ENCODE measurements around the gene LCE3D. TPM values are rescaled to one million over a fixed set of nuclear protein-coding genes. Genes with fewer than 3 reads are reported as not detected.

LCE3D gene
- total and polyA plus RNA-seq, 9 of the 15 experiments (the other 6 are each of a cell fraction or from before 2014, with no cell fraction given) = not detected

DNA sequence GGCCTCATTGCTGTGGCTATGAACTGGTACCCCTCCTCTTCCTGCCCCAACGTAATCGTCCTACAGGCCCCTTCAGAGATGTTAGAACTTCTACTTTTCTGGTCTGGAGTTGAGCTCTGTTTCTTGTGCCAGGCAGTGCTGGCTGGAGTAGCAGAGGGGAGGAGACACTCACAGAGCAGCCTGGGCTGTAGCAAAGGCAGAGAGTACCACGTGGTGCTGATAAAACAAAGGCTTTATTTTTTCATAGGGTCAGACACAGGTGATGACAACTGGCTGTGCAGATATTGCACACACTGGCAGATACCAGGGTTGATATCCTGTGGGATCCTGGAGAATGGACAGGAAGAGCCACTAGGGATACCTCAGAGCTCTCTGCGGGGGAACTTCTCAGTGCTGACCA lies 42.8 kb downstream of the LCE3D start:
- in situ Hi-C loops (cut with MboI) = no loop called here
- 0% methylated on average over 4 of the region's 4 CpGs for WGBS (ENCODE audit: insufficient coverage, low coverage, missing lambda C conversion rate)

More for the DNA sequence above, 42.8 kb downstream of the LCE3D start:
- no peaks in the 10 kb centered on the region for H3K4me1 ChIP-seq (replicated peaks in 1 of 2; ENCODE audit: control insufficient read depth in 2 of 2, insufficient read depth in 2 of 2, low read length in 2 of 2)
- no peak for TF ChIP-seq TOE1 (IDR thresholded peaks at IDR 0.05; ENCODE audit: borderline replicate concordance)
- no peak for TF ChIP-seq TOE1 (CRISPR knock-in tag; IDR thresholded peaks at IDR 0.05; ENCODE audit: borderline replicate concordance, low read depth)
- no peak for TF ChIP-seq POLR2A (conservative IDR thresholded peaks at IDR 0.05)
- no peak for TF ChIP-seq TARDBP (IDR thresholded peaks at IDR 0.05)
- no peak for TF ChIP-seq POLR2B (IDR thresholded peaks at IDR 0.05; ENCODE audit: low read depth, partially characterized antibody)
- no peak for TF ChIP-seq RB1 (IDR thresholded peaks at IDR 0.05; ENCODE audit: low read depth)
- TF ChIP-seq SP1 (CRISPR knock-in tag; IDR thresholded peaks at IDR 0.05) = no peak
- TF ChIP-seq, protein P1, sequence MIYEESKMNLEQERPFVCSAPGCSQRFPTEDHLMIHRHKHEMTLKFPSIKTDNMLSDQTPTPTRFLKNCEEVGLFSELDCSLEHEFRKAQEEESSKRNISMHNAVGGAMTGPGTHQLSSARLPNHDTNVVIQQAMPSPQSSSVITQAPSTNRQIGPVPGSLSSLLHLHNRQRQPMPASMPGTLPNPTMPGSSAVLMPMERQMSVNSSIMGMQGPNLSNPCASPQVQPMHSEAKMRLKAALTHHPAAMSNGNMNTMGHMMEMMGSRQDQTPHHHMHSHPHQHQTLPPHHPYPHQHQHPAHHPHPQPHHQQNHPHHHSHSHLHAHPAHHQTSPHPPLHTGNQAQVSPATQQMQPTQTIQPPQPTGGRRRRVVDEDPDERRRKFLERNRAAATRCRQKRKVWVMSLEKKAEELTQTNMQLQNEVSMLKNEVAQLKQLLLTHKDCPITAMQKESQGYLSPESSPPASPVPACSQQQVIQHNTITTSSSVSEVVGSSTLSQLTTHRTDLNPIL (CRISPR knock-in tag; IDR thresholded peaks at IDR 0.05) = no peak
- no peak for TF ChIP-seq RFX5 (IDR thresholded peaks at IDR 0.05; ENCODE audit: low read depth, low read length)
- TF ChIP-seq, protein P2, sequence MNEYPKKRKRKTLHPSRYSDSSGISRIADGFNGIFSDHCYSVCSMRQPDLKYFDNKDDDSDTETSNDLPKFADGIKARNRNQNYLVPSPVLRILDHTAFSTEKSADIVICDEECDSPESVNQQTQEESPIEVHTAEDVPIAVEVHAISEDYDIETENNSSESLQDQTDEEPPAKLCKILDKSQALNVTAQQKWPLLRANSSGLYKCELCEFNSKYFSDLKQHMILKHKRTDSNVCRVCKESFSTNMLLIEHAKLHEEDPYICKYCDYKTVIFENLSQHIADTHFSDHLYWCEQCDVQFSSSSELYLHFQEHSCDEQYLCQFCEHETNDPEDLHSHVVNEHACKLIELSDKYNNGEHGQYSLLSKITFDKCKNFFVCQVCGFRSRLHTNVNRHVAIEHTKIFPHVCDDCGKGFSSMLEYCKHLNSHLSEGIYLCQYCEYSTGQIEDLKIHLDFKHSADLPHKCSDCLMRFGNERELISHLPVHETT (CRISPR knock-in tag; conservative IDR thresholded peaks at IDR 0.05 in 1 of 2, IDR thresholded peaks at IDR 0.05 in 1 of 2) = no peak
- TF ChIP-seq ZNF324 (CRISPR knock-in tag; IDR thresholded peaks at IDR 0.05) = no peak
- TF ChIP-seq, protein P3, sequence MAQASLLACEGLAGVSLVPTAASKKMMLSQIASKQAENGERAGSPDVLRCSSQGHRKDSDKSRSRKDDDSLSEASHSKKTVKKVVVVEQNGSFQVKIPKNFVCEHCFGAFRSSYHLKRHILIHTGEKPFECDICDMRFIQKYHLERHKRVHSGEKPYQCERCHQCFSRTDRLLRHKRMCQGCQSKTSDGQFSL (CRISPR knock-in tag; IDR thresholded peaks at IDR 0.05) = no peak
- TF ChIP-seq, protein P3 (tag; IDR thresholded peaks at IDR 0.05) = no peak
- TF ChIP-seq PTRF (tag; IDR thresholded peaks at IDR 0.05) = no peak
- TF ChIP-seq NR2C1 (IDR thresholded peaks at IDR 0.05) = no peak
- no peak for TF ChIP-seq NR2C1 (tag; IDR thresholded peaks at IDR 0.05)
- no peak for TF ChIP-seq FOXA3 (CRISPR knock-in tag; conservative IDR thresholded peaks at IDR 0.05 in 1 of 2, IDR thresholded peaks at IDR 0.05 in 1 of 2)
- TF ChIP-seq TAF7 (tag; IDR thresholded peaks at IDR 0.05) = no peak
- TF ChIP-seq ZKSCAN1 (IDR thresholded peaks at IDR 0.05; ENCODE audit: low read depth, low read length) = no peak
- H3K36me3 ChIP-seq (ENCODE audit: control insufficient read depth, insufficient read depth, low read length) = no peaks in the 10 kb centered on the region
- no peak for DNase-seq (ENCODE audit: extremely low read depth in 1 of 4, low spot score in 3 of 4)
- no peaks in the 10 kb centered on the region for H3K79me2 ChIP-seq (ENCODE audit: control insufficient read depth, insufficient read depth, low read length)
- intact Hi-C loops (cut with micrococcal nuclease) = no loop called here
- no peak overlapping the region for H2AFZ ChIP-seq (ENCODE audit: low read depth, low read length)
- no peak overlapping the region for H3K9ac ChIP-seq (ENCODE audit: insufficient read depth in 1 of 2, low read depth in 2 of 2, low read length in 2 of 2)
- CTCF ChIA-PET (ENCODE audit: low intra/inter-chr PET ratio) = no interaction called here
- H4K20me1 ChIP-seq (replicated peaks; ENCODE audit: control insufficient read depth, insufficient read depth, low read length) = no peaks in the 10 kb centered on the region
- no peak for FAIRE-seq
- H3K27me3 ChIP-seq (ENCODE audit: control insufficient read depth in 2 of 2, insufficient read depth in 2 of 2, low read length in 2 of 2) = peaks cover 2 to 5% of the 10 kb centered on the region in 2 experiments; a peak in 2 of 5 replicates
- no peak for ATAC-seq
- POLR2A ChIA-PET = no interaction called here
- H3K9me1 ChIP-seq (ENCODE audit: control insufficient read depth, insufficient read depth, low read length) = no peaks in the 10 kb centered on the region
- no peak overlapping the region for H3K27ac ChIP-seq (ENCODE audit: extremely low read depth, low read depth, low read length)
- H3K9me3 ChIP-seq (replicated peaks; ENCODE audit: control insufficient read depth, insufficient read depth, low read depth, low read length) = no peaks in the 10 kb centered on the region
- no peak overlapping the region for H3K4me3 ChIP-seq
- BruUV-seq (replicated peaks) = no TSS peak
- no peak overlapping the region for H3K4me2 ChIP-seq (ENCODE audit: insufficient read depth, low read length)
